CD8-positive, alpha-beta memory T cell (primary cell): ENCODE measurements around the gene RAB10. TPM values are rescaled to one million over a fixed set of nuclear protein-coding genes. Genes with fewer than 3 reads are reported as not detected.

Experiments
- CTCF ChIA-PET: fragments of 350-600 bp; sonication (Branson Sonifier 250); formaldehyde crosslinking; loops from one replicate; lab custom pipeline; 2021; ENCODE audit warnings: antibody characterized with exemption; lab: Charles Lee
- POLR2A ChIA-PET: fragments of 350-600 bp; sonication (Branson Sonifier 250); formaldehyde crosslinking; loops from one replicate; lab custom pipeline; 2021; ENCODE audit warnings: antibody characterized with exemption; lab: Charles Lee
- DNase-seq, 5 donors: peaks; one replicate each; pipeline versions ENCODE4 v3.0.0 to v3.0.0-alpha.2; 2020 to 2022; ENCODE audit warnings: mixed read lengths in 1 of 5
- H3K27ac ChIP-seq: one replicate; pipeline ENCODE4 v1.7.0; 2013; ENCODE audit warnings: low read depth, mild to moderate bottlenecking, low read length, moderate library complexity
- H3K27me3 ChIP-seq: 2 replicates; pipeline ENCODE4 v1.7.0; 2013; ENCODE audit warnings: low read length, mild to moderate bottlenecking; ENCODE audit not compliant: insufficient read depth, poor library complexity, severe bottlenecking
- H3K36me3 ChIP-seq: 2 replicates; pipeline ENCODE4 v1.7.0; 2013; ENCODE audit warnings: mild to moderate bottlenecking, low read length, moderate library complexity; ENCODE audit not compliant: insufficient read depth
- H3K4me1 ChIP-seq: 2 replicates; pipeline ENCODE4 v1.7.0; 2013; ENCODE audit warnings: mild to moderate bottlenecking, low read length, moderate library complexity; ENCODE audit not compliant: insufficient read depth
- H3K4me3 ChIP-seq: 2 replicates; pipeline ENCODE4 v1.7.0; 2013; ENCODE audit warnings: mild to moderate bottlenecking, low read length
- H3K9me3 ChIP-seq: 2 replicates; pipeline ENCODE4 v1.7.0; 2013; ENCODE audit warnings: mild to moderate bottlenecking, low read length
- H3K27ac Mint-ChIP-seq, 8 donors: one replicate each; pipeline ENCODE4 v1.8.0; 2020 to 2021; ENCODE audit warnings: mixed read lengths in 8 of 8, mild to moderate bottlenecking in 6 of 8, inconsistent platforms in 3 of 8, moderate library complexity in 3 of 8
- H3K27me3 Mint-ChIP-seq, 2 donors: one replicate each; pipeline ENCODE4 v1.8.0; 2020 to 2021; ENCODE audit warnings: mixed read lengths in 2 of 2, mild to moderate bottlenecking in 1 of 2, moderate library complexity in 1 of 2
- H3K36me3 Mint-ChIP-seq, 3 donors: one replicate each; pipeline ENCODE4 v1.8.0; 2020 to 2021; ENCODE audit warnings: mixed read lengths in 3 of 3, inconsistent platforms in 1 of 3, mild to moderate bottlenecking in 1 of 3
- H3K4me1 Mint-ChIP-seq, 3 donors: one replicate each; pipeline ENCODE4 v1.8.0; 2020 to 2021; ENCODE audit warnings: mixed read lengths in 3 of 3, inconsistent platforms in 1 of 3, mild to moderate bottlenecking in 1 of 3
- H3K4me3 Mint-ChIP-seq, 7 donors: one replicate each; pipeline ENCODE4 v1.8.0; 2020 to 2021; ENCODE audit warnings: mixed read lengths in 7 of 7, mild to moderate bottlenecking in 6 of 7, moderate library complexity in 4 of 7, inconsistent platforms in 2 of 7
- H3K9me3 Mint-ChIP-seq, 5 donors: one replicate each; pipeline ENCODE4 v1.8.0; 2020 to 2022; ENCODE audit warnings: mixed read lengths in 5 of 5, mild to moderate bottlenecking in 3 of 5, moderate library complexity in 2 of 5, inconsistent platforms in 1 of 5
- polyA plus RNA-seq: library from polyadenylated mRNA; unstranded; fragments of 300-500 nt; fragmentation: Illumina TruSeq; gene quantifications from one replicate; pipeline ENCODE4 v1.2.3, GENCODE V29; 2021
- total RNA-seq, 2 experiments: library from RNA; stranded (reverse); gene quantifications; one replicate each; pipeline ENCODE4 v1.2.3, GENCODE V29; 2021

RAB10 gene
- total and polyA plus RNA-seq, 3 experiments from 2014 or later, result 93.3 to 167 (median 155) TPM

GRCh38 chr2:26184555-26185303 lies 150.8 kb downstream of the RAB10 start:
- Histone ChIP-seq H3K27ac (peak overlapping the region; percentile 57), H3K9me3 (no peaks in the 10 kb centered on the region), H3K4me1 (peaks cover 8% of the 10 kb centered on the region), H3K27me3 (no peaks in the 10 kb centered on the region), H3K36me3 (no peaks in the 10 kb centered on the region), H3K4me3 (peak overlapping the region; percentile 63)
- Mint-ChIP-seq H3K4me1 (peaks cover 15 to 41% (median 35%) of the 10 kb centered on the region in 3 donors), H3K36me3 (peaks cover 0 to 7% (median 3%) of the 10 kb centered on the region in 3 donors), H3K27ac (peak overlapping the region in 2 of 8 donors; percentile 46 to 59), H3K9me3 (no peaks in the 10 kb centered on the region), H3K4me3 (peak overlapping the region; percentile 82 to 93 (median 84)), H3K27me3 (peaks cover 6 to 11% of the 10 kb centered on the region in 2 donors)
- ChIA-PET CTCF (interaction anchor here (0.6 to 2.3 kb wide), 27 partner anchors 8 to 511 kb away, joined by 3 to 22 read pairs (median 4); partner anchors contain the start of genes GAREM2, RAB10 and SELENOI), POLR2A (interaction anchor here (0.8 to 1.9 kb wide), 9 partner anchors 9 to 306 kb away, joined by 3 to 8 read pairs (median 4); partner anchors contain the start of genes ASXL2, GAREM2, HADHA and HADHB)
- DNase-seq, result peak; percentile 76 to 89 (median 85)

DNA sequence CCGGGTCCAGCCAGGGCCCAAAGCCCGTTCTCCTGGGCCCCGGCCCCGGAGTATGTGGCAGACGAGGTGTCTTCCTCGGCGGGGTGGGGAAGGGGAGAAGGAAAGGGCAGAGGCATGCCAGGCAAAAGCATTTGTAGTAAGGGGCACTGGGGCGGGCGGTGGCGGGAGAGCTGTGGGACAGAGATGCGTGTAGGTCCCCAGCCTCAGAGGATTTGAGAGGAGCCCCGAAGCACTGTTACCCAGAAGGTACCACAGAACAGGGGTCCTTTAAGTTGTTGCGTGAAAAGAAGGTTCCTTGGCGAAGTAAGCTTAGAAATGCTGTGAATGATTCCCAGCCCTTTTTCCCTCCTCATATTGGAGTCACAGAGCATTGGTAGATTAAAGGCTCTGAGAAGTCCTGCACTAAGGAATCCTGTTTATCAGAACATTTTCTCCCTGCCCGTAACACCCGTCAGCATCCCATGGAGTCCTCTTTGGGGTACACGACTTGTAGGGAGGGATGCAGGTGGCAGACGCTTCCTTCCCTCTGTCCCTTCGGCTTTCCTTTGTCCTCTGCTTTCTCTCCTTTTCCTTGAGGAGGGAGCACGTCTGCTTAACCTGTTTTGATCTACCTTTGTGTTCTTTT lies 151.5 kb downstream of the RAB10 start:
- Histone ChIP-seq H3K4me1 (peaks cover 8% of the 10 kb centered on the region), H3K27me3 (no peaks in the 10 kb centered on the region), H3K4me3 (peak overlapping the region; percentile 58), H3K9me3 (no peaks in the 10 kb centered on the region), H3K36me3 (no peaks in the 10 kb centered on the region), H3K27ac (peak overlapping the region; percentile 57)
- DNase-seq, result no peak
- peaks cover 0 to 9% (median 3%) of the 10 kb centered on the region in 3 donors for H3K36me3 Mint-ChIP-seq
- peaks cover 11 to 37% (median 31%) of the 10 kb centered on the region in 3 donors for H3K4me1 Mint-ChIP-seq
- peak overlapping the region; percentile 82 to 93 (median 84) for H3K4me3 Mint-ChIP-seq
- H3K27ac Mint-ChIP-seq, result peak overlapping the region; percentile 46 to 85 (median 68)
- ChIA-PET CTCF (interaction anchor here (0.6 to 2.3 kb wide), 23 partner anchors 8 to 511 kb away, joined by 3 to 22 read pairs (median 4); partner anchors contain the start of genes GAREM2, RAB10 and SELENOI), POLR2A (interaction anchor here (0.8 to 1.9 kb wide), 7 partner anchors 9 to 204 kb away, joined by 4 to 8 read pairs (median 6); partner anchors contain the start of genes GAREM2, HADHA, HADHB and KIF3C)
- peaks cover 2 to 6% of the 10 kb centered on the region in 2 donors for H3K27me3 Mint-ChIP-seq
- no peaks in the 10 kb centered on the region for H3K9me3 Mint-ChIP-seq

DNA sequence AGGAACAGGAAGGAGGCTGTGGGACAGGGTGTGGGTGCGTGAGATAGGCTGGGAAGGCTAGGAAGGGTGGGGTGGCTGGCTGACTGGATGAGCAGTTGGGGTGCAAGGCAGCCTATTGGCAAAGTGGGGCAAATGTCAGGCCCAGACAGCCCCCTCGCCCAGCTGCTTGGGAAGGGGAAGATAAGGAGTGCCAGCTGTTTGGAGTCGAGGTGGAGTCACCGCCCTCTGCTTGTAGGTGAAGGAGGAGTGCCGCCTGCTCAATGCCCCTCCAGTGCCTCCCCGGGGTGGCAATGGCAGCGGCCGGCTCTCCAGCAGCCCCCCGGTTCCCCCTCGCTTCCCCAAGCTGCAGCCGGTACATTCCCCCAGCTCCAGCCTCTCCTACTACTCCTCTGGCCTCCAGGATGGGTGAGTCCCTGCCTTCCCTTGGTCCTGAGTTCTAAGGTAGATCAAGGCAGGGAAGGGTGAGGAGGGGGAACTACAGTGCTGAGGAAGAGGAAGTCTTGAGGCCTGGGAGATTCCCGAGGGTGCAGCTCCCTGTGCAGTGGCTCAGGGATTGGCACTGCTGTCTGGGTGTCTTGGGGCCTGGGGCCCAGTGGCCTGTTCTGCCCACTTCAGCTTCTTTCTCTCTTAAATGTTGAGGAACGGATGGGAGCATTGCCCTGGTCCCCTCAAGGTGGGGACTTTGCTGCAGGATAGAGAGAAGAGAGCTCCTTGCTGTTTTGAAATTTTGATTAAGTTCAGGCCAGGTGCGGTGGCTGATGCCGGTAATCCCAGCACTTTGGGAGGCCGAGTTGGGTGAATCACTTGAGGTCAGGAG lies 152.3 kb downstream of the RAB10 start:
- Histone ChIP-seq H3K4me3 (peak overlapping the region; percentile 58), H3K9me3 (no peaks in the 10 kb centered on the region), H3K4me1 (peaks cover 8% of the 10 kb centered on the region), H3K36me3 (peaks cover 4% of the 10 kb centered on the region), H3K27me3 (no peaks in the 10 kb centered on the region), H3K27ac (no peak overlapping the region)
- Mint-ChIP-seq H3K9me3 (no peaks in the 10 kb centered on the region), H3K27ac (peak overlapping the region in 6 of 8 donors; percentile 27 to 76 (median 62)), H3K4me3 (peak overlapping the region; percentile 82 to 93 (median 84)), H3K27me3 (peaks cover 0 to 2% of the 10 kb centered on the region in 2 donors), H3K4me1 (peaks cover 11 to 37% (median 31%) of the 10 kb centered on the region in 3 donors), H3K36me3 (peaks cover 0 to 17% (median 1%) of the 10 kb centered on the region in 3 donors)
- DNase-seq, result no peak
- ChIA-PET POLR2A (interaction anchor here (1.5 kb wide), 1 partner anchor 58 kb away, joined by 8 read pairs; the partner anchor contains the start of genes HADHA and HADHB), CTCF (interaction anchor here (1.1 to 2.3 kb wide), 8 partner anchors 10 to 307 kb away, joined by 3 to 17 read pairs (median 5); partner anchors contain the start of genes RAB10 and SELENOI)

Other genes with a start within 250 kb of the RAB10 start
- gene ASXL2, start 155.6 kb upstream of the RAB10 start, total RNA-seq, result 10 to 100 TPM; 67.5 to 72.7 TPM
- gene ASXL2, start 155.6 kb upstream of the RAB10 start, polyA plus RNA-seq, result 10.9 TPM
- 1 to 10 TPM; 4.9 to 5.5 TPM for gene KIF3C, start 51.6 kb upstream of the RAB10 start, total RNA-seq
- 1.5 TPM for gene KIF3C, start 51.6 kb upstream of the RAB10 start, polyA plus RNA-seq
- gene GAREM2, start 139.0 kb downstream of the RAB10 start, total RNA-seq, result 1 to 10 TPM; 3.2 to 3.3 TPM
- gene GAREM2, start 139.0 kb downstream of the RAB10 start, polyA plus RNA-seq, result 3.1 TPM
- 100 to 1,000 TPM; 122 to 126 TPM for gene HADHA, start 210.5 kb downstream of the RAB10 start, total RNA-seq
- 116 TPM for gene HADHA, start 210.5 kb downstream of the RAB10 start, polyA plus RNA-seq
- gene HADHB, start 210.9 kb downstream of the RAB10 start, total RNA-seq, result 10 to 100 TPM; 75.1 to 80.2 TPM
- gene HADHB, start 210.9 kb downstream of the RAB10 start, polyA plus RNA-seq, result 83.2 TPM